NCI-H146 (cell line): ENCODE measurements around the gene RAB3D.
A peak's percentile ranks its signal among the peaks of the same experiment; 100 is the strongest.

ENCODE experiments used
- DNase-seq: peaks from one replicate; lab custom pipeline; 2025; lab: John Stamatoyannopoulos, UW

Gene RAB3D

GRCh38 chr19:11295180-11295579 lies 44.3 kb downstream of the RAB3D start:
- DNase-seq: no peak

- DNase-seq: peak; percentile 88
These were observed 45.7 kb downstream of the RAB3D start for GRCh38 chr19:11293433-11294389.

GRCh38 chr19:11291991-11292390 lies 47.5 kb downstream of the RAB3D start:
- DNase-seq: no peak

- DNase-seq: no peak
These were observed 48.0 kb downstream of the RAB3D start for GRCh38 chr19:11291415-11291814.

- no peak for DNase-seq
These were observed 49.2 kb downstream of the RAB3D start for GRCh38 chr19:11290256-11290655.

GRCh38 chr19:11288349-11288748 lies 51.1 kb downstream of the RAB3D start:
- DNase-seq: no peak

GRCh38 chr19:11286312-11286974 lies 53.0 kb downstream of the RAB3D start:
- no peak for DNase-seq

- DNase-seq: no peak
These were observed 54.9 kb downstream of the RAB3D start for GRCh38 chr19:11284515-11284914.

GRCh38 chr19:11281356-11282049 lies 58.0 kb downstream of the RAB3D start:
- DNase-seq: no peak

GRCh38 chr19:11279505-11280236 lies 59.8 kb downstream of the RAB3D start:
- peak; percentile 19 for DNase-seq

- no peak for DNase-seq
These were observed 60.8 kb downstream of the RAB3D start for GRCh38 chr19:11278670-11279069.

GRCh38 chr19:11274533-11275086 lies 64.8 kb downstream of the RAB3D start:
- DNase-seq: no peak

GRCh38 chr19:11273989-11274388 lies 65.5 kb downstream of the RAB3D start:
- no peak for DNase-seq

- no peak for DNase-seq
These were observed 66.2 kb downstream of the RAB3D start for GRCh38 chr19:11273296-11273695.
